CD14-positive monocyte (primary cell): ENCODE results near the gene DNMBP. TPM values are rescaled to one million over a fixed set of nuclear protein-coding genes. Genes with fewer than 3 reads are reported as not detected.
A peak's percentile ranks its signal among the peaks of the same experiment; 100 is the strongest.

ENCODE experiments used
- DNase-seq, 3 donors: peaks; one replicate each; pipeline ENCODE4 v3.0.0-alpha.2; 2011 to 2022
- H2AFZ ChIP-seq: 2 replicates; pipeline ENCODE4 v1.6.0; 2012; ENCODE audit warnings: mild to moderate bottlenecking, low read depth, low read length, inconsistent platforms; ENCODE audit not compliant: insufficient read depth, poor library complexity, severe bottlenecking
- H3K27ac ChIP-seq, 2 donors: 1 replicate in 1 of 2; 2 replicates in 1 of 2; pipeline ENCODE4 v1.5.1; 2012 to 2013; ENCODE audit warnings: low read length in 2 of 2, control low read depth in 1 of 2, inconsistent platforms in 1 of 2, low read depth in 1 of 2, mild to moderate bottlenecking in 1 of 2
- H3K27me3 ChIP-seq, 2 donors: one replicate each; pipeline versions ENCODE4 v1.6.0 to v1.6.1; 2011 to 2013; ENCODE audit warnings: low read length in 2 of 2; ENCODE audit not compliant: control insufficient read depth in 2 of 2, insufficient read depth in 2 of 2
- H3K36me3 ChIP-seq, 2 donors: replicated peaks in 1 of 2; 1 replicate in 1 of 2; 2 replicates in 1 of 2; pipeline versions ENCODE4 v1.5.1 to v1.6.1; 2012 to 2013; ENCODE audit warnings: low read length in 2 of 2, control low read depth in 1 of 2, inconsistent platforms in 1 of 2, mild to moderate bottlenecking in 1 of 2; ENCODE audit not compliant: insufficient read depth in 2 of 2, control insufficient read depth in 1 of 2
- H3K4me1 ChIP-seq, 2 donors: 1 replicate in 1 of 2; 2 replicates in 1 of 2; pipeline versions ENCODE4 v1.5.1 to v1.6.1; 2012 to 2013; ENCODE audit warnings: low read length in 2 of 2, control low read depth in 1 of 2, inconsistent platforms in 1 of 2, mild to moderate bottlenecking in 1 of 2, moderate library complexity in 1 of 2; ENCODE audit not compliant: insufficient read depth in 2 of 2, control insufficient read depth in 1 of 2
- H3K4me2 ChIP-seq: replicated peaks from 2 replicates; pipeline ENCODE3; 2012; ENCODE audit warnings: low read length, moderate library complexity, mild to moderate bottlenecking; ENCODE audit not compliant: poor library complexity, severe bottlenecking; ENCODE audit errors: extremely low read depth
- H3K4me3 ChIP-seq, 3 experiments: fragments of 200-600 bp in 1 of 3; sonication (generic) in 1 of 3; replicated peaks in 1 of 3; 1 replicate in 2 of 3; 2 replicates in 1 of 3; pipeline ENCODE4 v1.5.1; 2011 to 2013; ENCODE audit warnings: low read length in 3 of 3, mild to moderate bottlenecking in 3 of 3, control low read depth in 2 of 3, low read depth in 2 of 3, inconsistent platforms in 1 of 3, moderate library complexity in 1 of 3
- H3K79me2 ChIP-seq: 2 replicates; pipeline ENCODE4 v1.6.0; 2012; ENCODE audit warnings: mild to moderate bottlenecking, control low read depth, inconsistent platforms, low read length, moderate library complexity; ENCODE audit not compliant: insufficient read depth
- H3K9ac ChIP-seq: 2 replicates; pipeline ENCODE4 v1.6.0; 2017; ENCODE audit warnings: low read length, mild to moderate bottlenecking; ENCODE audit not compliant: insufficient read depth, poor library complexity, severe bottlenecking
- H3K9me3 ChIP-seq, 2 donors: replicated peaks in 1 of 2; 1 replicate in 1 of 2; 2 replicates in 1 of 2; pipeline versions ENCODE4 v1.5.1 to v1.6.1; 2012 to 2013; ENCODE audit warnings: low read length in 2 of 2, control low read depth in 1 of 2; ENCODE audit not compliant: control insufficient read depth in 1 of 2, insufficient read depth in 1 of 2
- H4K20me1 ChIP-seq: 2 replicates; pipeline ENCODE4 v1.6.0; 2012; ENCODE audit warnings: mild to moderate bottlenecking, low read length, control low read depth, moderate library complexity; ENCODE audit not compliant: insufficient read depth
- H3K27ac Mint-ChIP-seq, 7 donors: one replicate each; pipeline ENCODE4 v1.8.0; 2020; ENCODE audit warnings: mild to moderate bottlenecking in 7 of 7, mixed read lengths in 7 of 7, moderate library complexity in 6 of 7, inconsistent platforms in 2 of 7
- H3K27me3 Mint-ChIP-seq, 3 donors: one replicate each; pipeline ENCODE4 v1.8.0; 2021 to 2022; ENCODE audit warnings: low read depth in 3 of 3, mild to moderate bottlenecking in 3 of 3, mixed read lengths in 3 of 3, moderate library complexity in 3 of 3, inconsistent platforms in 1 of 3
- H3K36me3 Mint-ChIP-seq, 2 donors: one replicate each; pipeline ENCODE4 v1.8.0; 2020; ENCODE audit warnings: mixed read lengths in 2 of 2, inconsistent platforms in 1 of 2, mild to moderate bottlenecking in 1 of 2
- H3K4me1 Mint-ChIP-seq: one replicate; pipeline ENCODE4 v1.8.0; 2020; ENCODE audit warnings: mild to moderate bottlenecking, mixed read lengths
- H3K4me3 Mint-ChIP-seq, 2 donors: one replicate each; pipeline ENCODE4 v1.8.0; 2020; ENCODE audit warnings: mild to moderate bottlenecking in 2 of 2, mixed read lengths in 2 of 2, moderate library complexity in 1 of 2
- H3K9me3 Mint-ChIP-seq, 7 donors: one replicate each; pipeline ENCODE4 v1.8.0; 2020 to 2022; ENCODE audit warnings: mixed read lengths in 7 of 7, mild to moderate bottlenecking in 6 of 7, moderate library complexity in 6 of 7, inconsistent platforms in 2 of 7
- CTCF ChIP-seq: fragments of 200-600 bp; IDR thresholded peaks from one replicate; pipeline ENCODE4 v1.8.0; 2022; ENCODE audit warnings: antibody characterized with exemption, mild to moderate bottlenecking
- WGBS: methylation state at CpG from one replicate; pipeline ENCODE4 v1.1.5; 2013; ENCODE audit warnings: missing lambda C conversion rate; ENCODE audit not compliant: insufficient coverage; 5-methylcytosine and 5-hydroxymethylcytosine counted together
- intact Hi-C, 2 donors: fragments of 100-400 bp; cut with micrococcal nuclease; formaldehyde crosslinking; loops; one replicate each; pipeline versions ENCODE4 v1.15.0 to v1.15.1; 2023
- polyA plus RNA-seq, 3 donors: library from polyadenylated mRNA; depleted of rRNA in 1 of 3; unstranded in 2 of 3; stranded (reverse) in 1 of 3; fragments of 300-500 nt in 2 of 3; fragments of >200 nt in 1 of 3; fragmentation: Illumina TruSeq in 2 of 3; gene quantifications; 1 replicate in 2 of 3; 2 replicates in 1 of 3; pipeline ENCODE4 v1.2.3, GENCODE V29; 2012 to 2021

DNMBP gene
- polyA plus RNA-seq, 3 donors = 0.83 to 10.3 (median 1.2) TPM

- H4K20me1 ChIP-seq = no peaks in the 10 kb centered on the region
- H3K4me2 ChIP-seq = no peak overlapping the region
- DNase-seq = peak in 1 of 3 donors; percentile 9
- Mint-ChIP-seq H3K9me3 (peaks cover 0 to 3% (median 0%) of the 10 kb centered on the region in 7 donors), H3K27ac (no peak overlapping the region), H3K36me3 (peaks cover 31 to 45% of the 10 kb centered on the region in 2 donors), H3K4me1 (no peaks in the 10 kb centered on the region), H3K4me3 (no peak overlapping the region), H3K27me3 (no peaks in the 10 kb centered on the region)
- no peak overlapping the region for H2AFZ ChIP-seq
- H3K27me3 ChIP-seq = no peaks in the 10 kb centered on the region
- no peaks in the 10 kb centered on the region for H3K4me1 ChIP-seq
- H3K9me3 ChIP-seq = no peaks in the 10 kb centered on the region
- WGBS = 59% methylated on average over 2 of the region's 3 CpGs
- intact Hi-C loops = no loop called here
- no peak for TF ChIP-seq CTCF
- no peak overlapping the region for H3K27ac ChIP-seq
- no peak overlapping the region for H3K4me3 ChIP-seq
- no peaks in the 10 kb centered on the region for H3K79me2 ChIP-seq
- H3K9ac ChIP-seq = no peak overlapping the region
- peaks cover 26 to 48% of the 10 kb centered on the region in 2 donors for H3K36me3 ChIP-seq
These were observed 101.2 kb downstream of the DNMBP start for GRCh38 chr10:99908512-99908911.

GRCh38 chr10:99906470-99906869 lies 103.3 kb downstream of the DNMBP start:
- H3K4me1 Mint-ChIP-seq = no peaks in the 10 kb centered on the region
- Histone ChIP-seq H3K36me3 (peaks cover 26 to 48% of the 10 kb centered on the region in 2 donors), H3K9me3 (no peaks in the 10 kb centered on the region), H3K9ac (no peak overlapping the region), H3K4me3 (no peak overlapping the region), H3K4me1 (no peaks in the 10 kb centered on the region), H2AFZ (no peak overlapping the region), H3K4me2 (no peak overlapping the region), H4K20me1 (no peaks in the 10 kb centered on the region), H3K79me2 (no peaks in the 10 kb centered on the region), H3K27ac (no peak overlapping the region), H3K27me3 (no peaks in the 10 kb centered on the region)
- H3K9me3 Mint-ChIP-seq = peaks cover 0 to 3% (median 0%) of the 10 kb centered on the region in 7 donors
- no peak for DNase-seq
- intact Hi-C loops = no loop called here
- peak overlapping the region in 1 of 7 donors; percentile 50 for H3K27ac Mint-ChIP-seq
- H3K36me3 Mint-ChIP-seq = peaks cover 31 to 57% of the 10 kb centered on the region in 2 donors
- H3K4me3 Mint-ChIP-seq = no peak overlapping the region
- H3K27me3 Mint-ChIP-seq = no peaks in the 10 kb centered on the region
- TF ChIP-seq CTCF = no peak
- WGBS = 94% methylated on average over 6 of the region's 9 CpGs
